OCI-LY3 (cell line): ENCODE data around the gene CTAGE1.

Experiments used
- CTCF ChIP-seq: fragments of 200-600, 300-600 bp; sonication (generic); IDR thresholded peaks from 2 replicates; pipeline ENCODE4 v1.5.1; 2014; ENCODE audit warnings: antibody characterized with exemption, low read length, low read depth
- EZH2phosphoT487 ChIP-seq: fragments of 200-600 bp; shearing (Covaris generic); IDR thresholded peaks from 2 replicates; pipeline ENCODE4 v1.6.1; 2018; ENCODE audit warnings: antibody characterized with exemption, mixed run types, low read depth

- TF ChIP-seq CTCF (no peak), EZH2phosphoT487 (no peak)
Measured at GRCh38 chr18:22387364-22387763, 30.4 kb downstream of the CTAGE1 start.
